NCI-H146 treated with DMSO at 0.1 percent for 48 hours (cell line): ENCODE results near the gene ADAM12.

Experiments
- DNase-seq: peaks from one replicate; lab custom pipeline; 2025; ENCODE audit not compliant: unreplicated experiment; lab: John Stamatoyannopoulos, UW

The ADAM12 gene

DNA sequence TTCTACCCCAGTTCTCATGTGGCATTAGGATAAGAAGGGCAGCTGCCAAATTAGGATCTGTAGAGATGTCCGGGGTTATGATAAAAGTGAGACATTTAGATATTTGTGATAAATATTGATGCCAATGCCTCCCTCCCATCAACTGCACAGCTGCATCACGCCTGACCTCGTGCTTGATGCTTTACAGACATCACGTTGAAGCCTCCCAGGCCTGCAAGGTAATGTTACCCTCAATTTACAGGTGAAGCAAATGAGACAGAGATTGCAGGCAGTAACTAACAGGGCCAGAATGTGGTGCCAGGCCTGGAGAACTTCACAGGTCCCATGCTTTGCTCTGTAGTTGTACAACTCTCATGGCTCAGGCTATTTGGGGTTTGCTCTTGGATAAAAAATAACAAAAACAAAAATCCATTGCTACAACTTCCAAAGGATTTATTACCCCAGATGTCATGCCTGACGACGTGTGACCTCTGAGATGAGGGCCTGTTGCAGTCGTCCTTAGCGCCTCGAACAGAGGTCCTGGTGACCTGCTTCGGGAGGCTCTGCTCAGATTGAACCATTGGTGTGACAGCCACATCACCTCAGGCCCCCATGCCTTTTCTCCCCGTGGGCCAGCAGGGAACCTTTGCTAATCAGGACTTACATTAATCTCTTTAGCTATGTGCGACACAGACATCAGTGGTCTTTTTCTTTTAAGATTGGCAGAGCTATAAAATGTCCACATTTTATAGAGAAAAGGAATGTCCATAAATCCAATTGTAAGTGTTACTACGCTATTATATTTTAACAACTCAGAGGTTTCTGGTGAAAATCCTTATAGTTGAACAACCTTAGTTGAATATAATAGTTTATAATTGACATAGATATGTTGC, 169.3 kb downstream of the ADAM12 start:
- DNase-seq: no peak

DNA sequence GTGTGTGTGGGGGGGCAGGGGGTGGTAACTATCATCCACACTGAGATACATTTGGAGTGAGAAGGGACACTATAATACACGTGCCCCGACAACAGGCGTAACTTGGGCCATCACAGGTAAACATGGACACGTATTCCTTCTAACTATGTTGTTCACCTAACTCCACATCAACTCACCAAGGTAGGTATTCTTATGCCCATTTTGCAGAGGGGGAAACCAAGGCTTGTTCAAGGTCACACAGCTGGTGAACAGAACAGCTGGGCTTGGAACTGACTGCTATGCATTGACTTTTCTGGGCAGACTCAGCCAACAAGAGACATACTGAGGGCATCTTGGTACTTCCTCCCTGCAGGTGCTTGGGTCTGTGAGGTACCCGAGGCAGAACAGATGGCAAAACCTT, 170.1 kb downstream of the ADAM12 start:
- DNase-seq: no peak

DNA sequence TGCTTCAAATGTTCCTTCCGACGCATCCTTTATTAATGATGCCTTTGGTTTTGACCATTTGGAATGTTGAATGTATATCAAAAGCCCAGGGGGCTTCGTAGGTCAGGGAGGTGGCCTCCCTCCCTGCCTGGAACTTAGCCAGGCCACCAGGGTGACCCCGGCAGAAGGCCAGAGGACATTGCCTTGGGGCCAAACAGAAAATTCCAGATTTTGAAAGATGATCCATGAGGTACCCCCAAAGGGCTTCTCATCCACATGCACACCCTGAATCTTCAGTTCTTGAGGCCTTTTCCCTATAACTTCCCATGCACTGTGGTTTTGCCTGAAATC, 171.7 kb downstream of the ADAM12 start:
- DNase-seq: no peak

DNA sequence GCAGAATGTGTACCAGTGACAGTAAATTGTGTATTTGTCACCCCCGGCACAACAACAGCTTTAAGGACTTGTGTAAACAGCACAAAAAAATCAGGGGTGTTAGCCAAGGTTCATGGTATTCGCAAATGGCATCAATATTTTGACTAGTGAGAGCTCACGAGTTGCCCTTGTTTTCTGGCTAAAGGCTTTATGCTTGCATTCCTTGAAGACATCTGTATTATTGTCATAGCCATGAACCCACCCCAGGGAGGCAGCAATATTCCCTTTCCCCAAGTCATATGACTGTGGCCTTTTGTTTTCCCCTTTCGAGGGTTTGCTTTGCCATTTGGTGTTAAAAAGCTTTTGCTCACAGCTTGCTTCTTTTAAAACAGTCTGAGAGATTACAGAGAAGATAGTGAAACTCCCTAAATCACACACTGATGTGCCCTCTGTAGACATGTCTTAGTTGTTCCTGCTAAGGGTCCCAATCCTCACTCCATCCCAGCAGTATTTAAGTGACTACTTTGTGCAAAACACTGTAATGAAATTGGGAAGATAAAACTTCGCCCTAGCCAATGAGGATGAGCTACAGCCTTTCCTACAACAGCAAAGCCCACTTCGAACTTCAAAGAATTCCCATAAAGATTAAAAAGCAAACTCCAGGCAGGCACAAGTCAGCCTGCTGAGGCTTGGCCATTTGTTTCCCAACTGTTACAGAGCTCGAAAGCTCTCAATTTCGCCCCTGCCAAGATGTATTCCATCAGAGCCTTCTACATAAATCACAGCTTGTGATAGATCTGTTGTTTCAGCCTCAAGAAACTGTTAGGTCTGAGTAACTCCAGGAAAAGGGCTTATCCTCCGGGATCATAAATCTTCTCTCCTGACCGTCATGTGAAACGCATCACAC, 172.3 kb downstream of the ADAM12 start:
- DNase-seq: no peak

DNA sequence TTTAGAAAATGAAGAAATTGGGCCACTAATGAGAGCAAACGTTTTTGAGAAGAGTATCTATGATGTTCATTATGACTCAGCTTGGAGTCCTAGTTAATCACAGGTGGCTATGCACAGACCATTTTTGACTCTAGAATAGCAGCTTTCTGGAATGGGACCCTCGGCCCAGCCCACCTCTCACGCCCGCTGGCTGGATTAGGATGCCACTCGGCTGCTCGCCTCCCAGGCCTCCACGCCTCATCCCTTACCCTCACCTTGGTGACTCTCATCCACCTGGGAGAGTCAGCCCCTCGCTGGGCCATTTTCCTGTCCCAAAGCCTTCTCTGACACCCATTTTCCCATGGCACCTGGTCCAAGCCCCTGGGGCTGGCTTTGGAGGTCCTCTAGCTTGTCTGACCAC, 173.6 kb downstream of the ADAM12 start:
- DNase-seq: no peak

DNA sequence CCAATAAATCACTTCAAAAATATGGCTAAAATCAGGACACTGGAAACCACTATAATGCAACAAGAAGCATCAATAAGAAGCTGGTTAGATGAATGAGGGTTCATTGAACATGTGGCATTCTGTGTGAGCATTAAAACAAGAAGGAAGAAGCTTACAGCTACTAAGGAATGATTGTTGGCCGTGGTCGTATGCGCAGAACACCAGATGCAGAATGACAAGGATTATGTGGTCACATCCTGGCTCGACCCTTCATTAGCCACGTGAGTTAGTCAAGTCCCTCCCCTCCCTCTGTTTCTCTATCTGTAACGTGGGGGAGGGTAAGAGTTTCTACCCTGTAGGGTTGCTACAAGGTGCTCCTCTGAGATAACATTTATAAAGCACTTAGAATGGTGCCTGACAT, 174.3 kb downstream of the ADAM12 start:
- no peak for DNase-seq

DNA sequence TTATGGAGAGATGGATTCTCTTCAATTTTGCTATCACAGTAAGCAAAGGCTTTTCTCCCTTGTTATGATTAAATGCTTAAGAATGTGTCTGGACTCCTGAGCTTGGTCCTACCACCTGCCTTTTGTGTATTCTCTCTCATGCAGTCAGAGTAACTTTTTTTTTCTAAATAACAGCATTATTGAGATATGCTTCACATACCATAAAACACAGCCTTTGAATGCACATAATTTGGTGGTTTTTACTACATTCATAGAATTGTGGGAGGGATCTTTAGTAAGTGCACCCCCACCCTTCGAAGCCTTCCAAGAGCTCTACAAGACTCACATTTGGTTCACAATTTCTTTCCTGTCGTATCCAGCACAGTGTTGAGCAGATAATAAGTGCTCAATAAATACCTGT, 175.5 kb downstream of the ADAM12 start:
- no peak for DNase-seq

DNA sequence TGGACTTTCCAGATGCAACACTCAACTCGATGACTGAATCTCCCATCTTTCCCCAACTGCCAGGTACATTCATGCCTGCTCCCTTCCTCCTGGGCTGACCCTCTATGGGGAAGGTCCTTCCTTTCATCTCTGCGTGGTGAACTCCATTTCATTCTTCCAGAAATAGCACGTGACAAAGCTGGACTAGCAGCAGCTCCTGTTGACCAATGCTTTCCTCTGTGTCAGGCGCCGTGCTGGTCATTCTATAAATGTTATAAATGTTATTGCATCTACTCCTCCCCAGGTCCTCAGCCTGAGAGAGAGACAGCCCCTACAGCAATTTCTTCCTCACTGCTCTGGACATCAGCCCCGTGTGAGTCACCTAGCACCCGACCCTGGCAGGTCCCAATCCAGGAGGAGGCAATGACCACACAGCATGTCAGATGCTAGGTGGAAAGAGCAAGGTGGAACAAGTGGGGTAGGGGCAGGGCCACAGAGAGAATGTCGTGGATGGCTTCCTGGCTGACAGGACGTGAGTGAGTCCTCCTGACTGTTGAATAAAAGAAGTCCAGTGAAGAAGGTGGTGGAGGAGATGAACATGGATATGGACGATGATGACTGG, 178.1 kb downstream of the ADAM12 start:
- DNase-seq: no peak

DNA sequence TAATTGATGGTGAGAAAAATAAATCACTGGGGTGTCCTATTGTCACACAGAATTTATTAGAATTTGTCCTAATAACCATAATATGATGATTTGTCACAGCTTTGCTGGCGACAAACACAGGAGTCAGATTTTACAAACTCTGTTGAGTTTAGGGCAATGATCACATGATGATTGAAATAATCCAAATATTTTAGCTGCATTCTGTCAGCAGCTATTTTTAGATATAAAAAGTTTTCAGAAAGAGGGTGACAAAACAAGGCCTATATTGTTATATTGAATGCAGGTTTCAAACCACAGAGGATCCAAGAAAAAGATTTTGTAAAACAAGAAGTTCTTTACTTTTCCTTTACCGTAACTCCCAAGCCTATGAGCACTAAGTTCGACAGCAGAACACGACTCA, 178.8 kb downstream of the ADAM12 start:
- DNase-seq: no peak

DNA sequence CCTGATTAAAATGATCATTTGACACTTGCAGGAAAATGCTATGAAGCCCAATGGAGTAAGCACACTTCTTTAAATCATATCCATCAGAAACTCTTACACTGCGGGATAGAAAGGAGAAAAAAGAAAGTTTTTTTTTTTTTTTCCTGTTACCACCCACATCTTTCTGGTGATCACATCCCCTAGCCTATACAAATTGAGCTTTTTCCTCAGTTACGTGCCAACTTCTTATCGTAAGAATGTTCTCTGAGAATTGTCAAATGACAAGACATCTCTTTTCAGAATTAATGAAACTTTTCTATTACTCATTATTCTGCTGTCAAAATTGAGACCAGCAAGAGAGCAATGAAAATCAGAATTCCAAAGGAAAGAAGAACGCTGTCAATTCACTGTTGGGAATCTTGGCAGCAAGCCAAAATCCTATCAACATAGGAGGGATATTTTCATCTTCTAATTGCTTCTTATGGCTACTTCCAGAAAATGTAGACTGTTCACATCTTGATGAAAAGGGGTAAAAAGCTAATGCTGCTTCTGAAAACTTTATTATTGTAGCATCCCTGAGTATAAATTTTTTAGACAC, 179.5 kb downstream of the ADAM12 start:
- no peak for DNase-seq

DNA sequence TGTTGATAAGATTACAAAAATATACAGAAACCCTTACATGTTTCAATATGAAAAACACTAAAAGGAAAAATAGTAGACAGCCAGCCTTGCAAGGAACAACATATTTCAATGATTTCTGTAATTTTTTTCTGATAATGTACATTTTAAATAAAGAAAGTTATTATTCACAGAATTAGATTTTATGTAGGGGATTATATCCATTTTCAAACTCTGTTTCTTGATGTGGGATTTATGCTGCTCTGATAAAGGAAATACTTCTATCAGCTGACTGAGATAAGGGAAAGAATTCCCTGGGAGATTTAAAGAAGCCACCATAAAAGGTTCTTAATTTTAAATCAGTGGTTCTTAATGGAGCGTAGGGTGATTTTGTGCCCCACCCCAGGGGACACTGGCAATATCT, 180.4 kb downstream of the ADAM12 start:
- DNase-seq: no peak

DNA sequence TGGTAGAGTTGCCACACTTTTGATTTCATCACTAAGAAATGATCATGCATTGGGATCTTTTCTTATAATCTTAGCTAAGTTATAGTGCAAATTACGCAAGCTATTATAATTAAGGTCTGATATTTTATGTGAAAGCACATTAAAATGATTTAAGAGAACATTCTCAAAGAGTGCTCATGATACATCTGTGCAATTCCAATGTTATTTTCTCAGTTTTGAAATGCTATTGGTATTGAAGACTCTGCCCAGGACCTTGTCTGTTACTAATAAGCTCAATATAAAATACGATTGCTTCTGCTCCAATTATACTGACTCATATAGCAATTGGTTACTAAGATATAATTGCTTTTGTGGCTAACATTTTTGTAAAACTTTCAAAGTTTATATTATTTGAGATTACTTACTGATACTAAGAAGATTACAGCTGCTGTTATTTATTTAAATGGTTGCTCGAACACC, 180.9 kb downstream of the ADAM12 start:
- DNase-seq: no peak

DNA sequence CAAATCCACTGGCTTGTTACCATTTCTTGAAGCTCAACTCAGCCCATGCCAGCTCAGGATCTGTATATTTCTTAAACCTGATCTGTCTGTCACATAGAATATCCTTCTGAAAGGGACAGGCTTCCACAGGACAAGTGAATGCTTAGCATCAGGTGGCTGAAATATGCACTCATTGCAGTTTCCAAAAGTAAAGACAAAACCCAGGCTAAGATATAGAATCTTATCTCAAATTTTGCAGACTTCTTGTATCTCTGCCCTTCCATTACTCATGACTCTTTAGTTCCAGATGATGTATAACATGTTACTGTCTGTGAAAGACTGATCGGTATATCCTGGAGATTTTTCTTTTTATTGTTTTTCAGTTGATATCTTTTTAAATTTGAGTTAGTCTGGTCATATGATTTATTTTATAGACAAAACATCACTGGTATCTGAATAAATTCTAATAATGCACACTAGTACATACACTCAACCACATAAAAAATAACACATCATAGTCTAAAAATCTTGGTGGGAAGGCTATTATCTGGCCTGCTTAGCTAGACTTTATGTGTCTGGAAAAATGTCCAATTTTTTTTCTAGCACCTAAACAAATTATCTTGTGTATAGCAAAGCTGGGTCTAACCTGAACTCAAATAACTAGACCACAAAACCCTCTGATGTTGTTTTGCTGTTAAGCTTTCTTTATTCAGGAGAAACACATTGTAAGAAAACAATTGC, 182.6 kb downstream of the ADAM12 start:
- no peak for DNase-seq

DNA sequence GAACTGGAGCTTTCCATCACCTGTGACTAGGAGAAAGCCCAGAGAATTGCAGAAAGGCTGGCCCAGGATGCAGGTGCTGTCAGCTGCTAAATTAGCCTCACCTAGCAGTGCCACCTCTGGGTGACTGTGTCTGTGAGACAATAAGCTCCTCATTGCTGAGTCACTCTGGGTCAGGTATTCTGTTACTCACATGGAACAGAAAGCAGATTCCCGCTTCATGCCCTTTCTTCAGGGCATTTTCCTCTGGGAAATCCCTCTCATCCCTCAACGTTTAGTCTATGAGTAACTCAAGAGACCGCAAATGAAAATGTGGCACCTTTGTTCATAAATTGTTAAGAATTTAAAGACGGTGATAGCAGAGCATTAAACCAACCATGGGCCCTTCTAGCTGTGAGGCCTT, 184.0 kb downstream of the ADAM12 start:
- DNase-seq: peak; percentile 54

DNA sequence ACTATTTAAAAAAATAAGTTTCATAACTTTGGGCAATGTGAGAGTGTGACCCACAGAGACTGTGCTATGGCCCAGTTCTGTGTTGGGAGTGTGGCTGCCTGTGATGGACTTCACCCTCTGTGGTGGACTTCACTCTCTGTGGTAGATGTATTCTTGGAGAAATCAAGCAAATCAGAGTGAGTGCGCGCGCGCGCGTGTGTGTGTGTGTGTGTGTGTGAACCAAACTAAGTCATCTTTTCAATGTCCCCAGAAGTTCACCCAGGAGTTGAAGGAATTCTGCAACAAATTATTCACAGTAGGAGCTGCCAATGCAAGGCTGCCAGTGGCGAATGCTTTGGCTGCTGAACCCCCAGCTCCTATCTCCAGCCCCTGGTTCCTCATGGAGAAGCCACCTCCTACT, 184.5 kb downstream of the ADAM12 start:
- no peak for DNase-seq

DNA sequence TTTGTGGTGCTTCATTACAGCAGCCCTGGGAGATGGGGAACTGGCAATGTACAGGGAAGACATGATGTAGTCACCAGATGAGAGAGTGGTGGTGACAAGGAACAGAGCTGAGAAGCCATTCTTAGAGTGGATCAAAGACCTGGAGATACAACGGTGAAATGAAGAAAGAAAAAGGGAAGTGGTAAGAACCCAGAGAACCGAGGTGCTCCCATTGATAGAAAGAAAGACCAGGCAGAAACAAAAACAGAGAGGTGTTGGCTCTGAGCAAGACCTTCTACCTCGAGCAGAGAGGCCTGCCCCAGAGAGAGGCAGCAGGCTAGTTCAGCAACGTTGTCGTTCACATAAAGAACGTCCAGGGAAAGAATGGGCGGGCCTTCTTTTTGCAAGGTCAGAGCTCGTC, 186.7 kb downstream of the ADAM12 start:
- no peak for DNase-seq

DNA sequence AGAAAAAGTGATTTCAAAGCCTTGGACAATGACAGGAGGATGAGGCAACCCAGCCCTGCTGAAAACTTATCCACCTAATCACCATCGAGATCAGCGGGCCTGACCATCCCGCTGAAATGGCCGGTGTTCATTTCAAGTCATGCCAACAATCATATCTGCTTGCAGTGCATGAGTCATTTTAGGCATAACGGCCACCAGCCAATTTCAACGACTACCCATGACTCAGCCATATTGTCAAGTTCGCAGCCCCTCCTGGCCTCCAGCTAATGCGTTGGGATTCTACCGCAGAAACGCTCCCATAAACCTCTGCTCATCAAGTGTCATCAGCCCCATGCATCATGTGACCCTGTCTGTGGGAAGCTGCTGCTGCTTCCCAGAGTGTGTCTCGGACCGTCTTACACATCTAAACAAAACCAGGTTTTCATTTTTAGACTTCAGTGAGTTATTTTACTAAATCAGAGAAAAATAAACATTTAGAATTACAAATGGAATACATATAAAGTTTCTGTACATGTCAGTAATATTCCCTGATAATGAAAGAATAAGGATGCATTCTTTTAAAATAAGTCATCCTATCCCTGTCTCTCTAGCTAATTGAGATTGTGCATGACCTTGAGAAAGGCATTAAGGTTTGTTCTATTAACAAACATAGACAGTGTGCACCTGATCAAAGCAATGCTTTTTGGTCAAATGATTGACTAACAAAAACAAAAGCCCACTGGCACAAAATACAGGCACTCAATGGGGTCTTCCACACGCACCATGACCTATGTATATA, 188.9 kb downstream of the ADAM12 start:
- DNase-seq: no peak

DNA sequence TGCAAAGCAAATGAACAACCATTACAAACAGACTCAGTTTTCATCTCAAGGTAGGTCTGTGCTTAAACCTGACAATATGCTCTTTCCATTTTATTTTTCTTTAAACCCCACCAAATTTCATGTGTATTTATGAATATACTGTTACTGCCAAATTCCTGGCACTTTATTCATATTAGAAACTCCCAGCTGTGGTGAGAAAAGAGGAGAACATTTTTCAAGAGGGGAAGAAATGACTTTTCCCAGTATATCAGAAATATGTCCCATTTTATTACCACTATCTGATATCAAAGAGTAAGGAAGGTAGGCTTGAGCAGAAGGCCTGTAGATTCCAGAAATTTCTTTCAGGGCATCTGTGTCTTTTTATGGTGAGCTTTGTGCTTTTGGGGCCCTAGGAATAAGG, 189.6 kb downstream of the ADAM12 start:
- DNase-seq: no peak

DNA sequence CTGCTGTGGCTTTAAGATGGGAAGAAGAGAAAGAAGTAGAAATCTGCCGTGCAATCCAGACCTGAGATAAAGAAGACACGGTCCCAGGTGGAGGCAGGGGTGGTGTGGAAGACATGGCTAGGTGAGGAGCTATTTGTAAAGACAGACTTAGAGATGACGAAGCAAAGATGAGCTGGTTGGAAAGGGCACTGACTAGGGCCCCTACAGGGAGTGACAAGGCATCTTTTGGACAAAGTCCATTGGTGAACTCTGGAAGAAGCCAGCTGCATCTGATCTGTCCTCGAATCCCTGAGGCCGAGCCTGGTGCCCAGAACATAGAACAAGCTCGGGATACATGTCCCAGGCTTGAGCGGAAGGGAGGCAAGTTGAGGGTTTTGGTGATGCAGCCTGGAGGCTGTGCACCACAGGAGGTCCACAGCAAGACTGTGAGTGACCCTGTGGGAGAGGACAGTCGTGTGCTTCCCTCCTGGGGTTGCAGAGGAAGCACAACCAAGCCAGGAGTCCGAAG, 191.2 kb downstream of the ADAM12 start:
- DNase-seq: no peak

DNA sequence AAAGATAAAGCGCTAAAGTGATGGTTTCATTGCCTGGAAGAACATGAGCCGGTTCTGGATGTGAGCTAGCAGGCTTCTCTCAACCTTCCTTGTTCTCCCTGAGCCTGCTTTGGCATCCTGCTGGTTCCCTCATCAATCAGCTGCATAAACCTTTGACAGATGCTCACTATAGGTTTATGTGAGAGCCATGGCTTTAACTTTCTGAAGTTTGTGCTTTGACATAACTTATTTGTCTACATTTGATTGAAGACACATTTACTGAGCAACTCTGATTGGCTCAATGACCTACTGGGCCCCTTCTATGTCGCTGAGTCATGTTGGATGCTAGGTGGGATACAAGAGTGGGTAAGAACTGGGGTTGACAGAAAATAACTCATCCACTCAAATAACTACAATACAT, 192.0 kb downstream of the ADAM12 start:
- no peak for DNase-seq
